Spleen (tissue), 11 donors: Measurements from ENCODE around the gene SETBP1. TPM values are rescaled to one million over a fixed set of nuclear protein-coding genes. Genes with fewer than 3 reads are reported as not detected.

Experiments
- DNase-seq: peaks from one replicate; pipeline ENCODE4 v3.0.0-alpha.2; 2020
- H3K27ac ChIP-seq, 8 donors: fragments of 200-600 bp; sonication (generic) in 7 of 8; 1 replicate in 4 of 8; 2 replicates in 4 of 8; pipeline versions ENCODE4 v1.5.0 to v1.8.0; 2016 to 2021; ENCODE audit warnings: inconsistent platforms in 4 of 8, mild to moderate bottlenecking in 4 of 8, moderate library complexity in 1 of 8
- H3K27me3 ChIP-seq, 7 donors: fragments of 200-600 bp; sonication (generic) in 6 of 7; replicated peaks in 1 of 7; 1 replicate in 4 of 7; 2 replicates in 3 of 7; pipeline versions ENCODE4 v1.5.0 to v1.8.0; 2016 to 2021; ENCODE audit warnings: inconsistent platforms in 3 of 7, mild to moderate bottlenecking in 1 of 7
- H3K36me3 ChIP-seq, 6 donors: fragments of 200-600 bp; sonication (generic) in 5 of 6; 1 replicate in 4 of 6; 2 replicates in 2 of 6; pipeline versions ENCODE4 v1.5.0 to v1.8.0; 2016 to 2021; ENCODE audit warnings: inconsistent platforms in 2 of 6
- H3K4me1 ChIP-seq, 6 donors: fragments of 200-600 bp; sonication (generic) in 5 of 6; 1 replicate in 3 of 6; 2 replicates in 3 of 6; pipeline versions ENCODE4 v1.5.0 to v1.8.0; 2016 to 2021; ENCODE audit warnings: inconsistent platforms in 3 of 6
- H3K4me3 ChIP-seq, 8 donors: fragments of 200-600 bp; sonication (generic) in 7 of 8; 1 replicate in 4 of 8; 2 replicates in 4 of 8; pipeline versions ENCODE4 v1.5.0 to v1.8.0; 2016 to 2021; ENCODE audit warnings: inconsistent platforms in 4 of 8, mild to moderate bottlenecking in 4 of 8, moderate library complexity in 2 of 8
- H3K9me3 ChIP-seq, 8 donors: fragments of 200-600 bp; sonication (generic) in 7 of 8; 1 replicate in 4 of 8; 2 replicates in 4 of 8; pipeline versions ENCODE4 v1.5.0 to v1.8.0; 2016 to 2021; ENCODE audit warnings: inconsistent platforms in 4 of 8
- CTCF ChIP-seq, 11 experiments: fragments of 200-600 bp in 7 of 11; fragments of 450-650 bp in 4 of 11; sonication (generic) in 4 of 11; IDR thresholded peaks in 8 of 11; conservative IDR thresholded peaks in 3 of 11; 1 replicate in 7 of 11; 2 replicates in 4 of 11; pipeline versions ENCODE4 v1.4.0 to v1.8.0; 2016 to 2021; ENCODE audit warnings: antibody characterized with exemption in 11 of 11, inconsistent platforms in 4 of 11, mild to moderate bottlenecking in 1 of 11
- POLR2A ChIP-seq, 3 donors: fragments of 450-650 bp; IDR thresholded peaks; one replicate each; pipeline ENCODE4 v1.5.1; 2017; ENCODE audit warnings: antibody characterized with exemption in 3 of 3, mild to moderate bottlenecking in 1 of 3
- POLR2AphosphoS5 ChIP-seq, 3 donors: sonication (generic); formaldehyde crosslinking; IDR thresholded peaks; one replicate each; pipeline ENCODE4 v1.5.1; 2017; ENCODE audit warnings: antibody characterized with exemption in 3 of 3
- WGBS, 5 donors: extraction: QIAGEN DNeasy Blood & Tissue Kit in 3 of 5; methylation state at CpG; one replicate each; pipeline versions ENCODE4 v1.1.5 to v1.1.7; 2013 to 2018; 5-methylcytosine and 5-hydroxymethylcytosine counted together
- intact Hi-C: fragments of 100-400 bp; cut with DNase I; formaldehyde crosslinking; loops from one replicate; pipeline ENCODE4 v1.15.0; 2023; ENCODE audit warnings: low total_unique reads
- polyA plus RNA-seq, 3 donors: library from polyadenylated mRNA; stranded (reverse); fragments of 200-250 nt; gene quantifications; one replicate each; pipeline ENCODE4 v1.2.1, GENCODE V29; 2013
- total RNA-seq, 7 donors: library from RNA; depleted of rRNA in 3 of 7; stranded (reverse); fragments of >200 nt in 3 of 7; fragmentation: NEBNext Ultra II Directional in 4 of 7; extraction: Animal tissue kit (Norgen Biotek cat#: 25700) in 4 of 7; gene quantifications; one replicate each; pipeline versions ENCODE4 v1.1.0 to v1.2.1, GENCODE V29; 2016 to 2021
- donor health status: healthy with polysubstance abuse.
- donor health status: DM: no; HTN: no; CAD: no; lungs with moderate emphysema.
- donor health status: DM: no; HTN: no; CAD: no.
- donor health status: Bipolar disorder and iron deficiency.
- donor health status: healthy.
- donor health status: DM: no; HTN: no; CAD: no.
- donor health status: DM: yes; HTN: yes; CAD: no.

SETBP1 gene
- total and polyA plus RNA-seq, 10 donors: 2.0 to 50.7 (median 33.1) TPM

DNA sequence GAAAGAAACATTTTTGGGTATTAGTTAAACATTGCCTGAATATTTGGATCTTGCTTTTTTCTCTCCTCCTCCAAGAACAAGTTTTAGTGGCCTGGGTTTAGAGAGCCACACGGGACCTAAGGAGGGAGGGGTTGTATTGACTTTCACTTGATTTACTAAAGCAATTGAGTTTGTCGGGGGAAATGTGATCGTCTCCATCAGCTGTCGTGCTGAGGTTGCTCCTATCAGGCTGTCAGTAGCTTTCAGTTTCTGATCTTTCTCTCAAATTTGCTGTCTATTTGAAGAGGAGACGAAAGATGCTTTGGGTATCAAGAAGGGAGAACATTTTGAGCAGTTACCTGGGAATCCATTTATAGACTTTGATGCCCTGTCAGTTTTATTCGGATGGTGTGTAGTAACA is 106.0 kb downstream of the SETBP1 start:
- intact Hi-C loops: no loop called here
- 53 to 71% (median 62%) methylated on average over 6 of the region's 6 CpGs for WGBS, 5 donors
- no peak for TF ChIP-seq POLR2AphosphoS5 (IDR thresholded peaks at IDR 0.05)
- no peak for TF ChIP-seq CTCF (IDR thresholded peaks at IDR 0.05 in 8 of 11, conservative IDR thresholded peaks at IDR 0.05 in 3 of 11)
- TF ChIP-seq POLR2A (IDR thresholded peaks at IDR 0.05): no peak

DNA sequence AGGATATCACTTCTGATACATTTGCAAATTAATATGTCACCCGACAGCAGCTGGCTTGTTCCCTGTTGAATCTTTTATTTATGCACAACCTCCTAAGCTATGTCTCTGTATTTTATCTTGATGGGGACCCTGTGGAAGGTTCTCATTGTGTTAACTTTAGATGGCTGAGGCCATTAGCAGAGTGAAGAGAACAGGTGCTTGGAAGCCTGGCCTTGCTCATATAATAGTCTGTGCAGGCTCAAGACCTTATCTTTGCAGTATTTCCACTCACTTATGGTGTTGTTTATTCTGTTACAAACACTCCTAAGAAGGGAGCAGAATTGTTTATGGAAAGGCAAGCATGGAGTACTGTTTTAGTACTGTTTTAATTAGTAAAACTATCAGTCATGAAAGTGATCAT is 107.6 kb downstream of the SETBP1 start:
- 94 to 100% (median 96%) methylated on average over 1 of the region's 1 CpG for WGBS, 5 donors
- no peak overlapping the region for H3K4me3 ChIP-seq
- intact Hi-C loops: no loop called here
- DNase-seq: no peak
- peaks cover 12 to 40% (median 22%) of the 10 kb centered on the region in 6 donors for H3K4me1 ChIP-seq
- H3K9me3 ChIP-seq: no peaks in the 10 kb centered on the region
- no peaks in the 10 kb centered on the region for H3K36me3 ChIP-seq
- TF ChIP-seq POLR2A (IDR thresholded peaks at IDR 0.05): no peak
- no peak for TF ChIP-seq CTCF (IDR thresholded peaks at IDR 0.05 in 8 of 11, conservative IDR thresholded peaks at IDR 0.05 in 3 of 11)
- TF ChIP-seq POLR2AphosphoS5 (IDR thresholded peaks at IDR 0.05): no peak
- no peaks in the 10 kb centered on the region for H3K27me3 ChIP-seq
- H3K27ac ChIP-seq: no peak overlapping the region

More for the DNA sequence above, 106.0 kb downstream of the SETBP1 start:
- Histone ChIP-seq H3K4me3 (peak overlapping the region in 3 of 8 donors; percentile 13 to 50 (median 26)), H3K36me3 (no peaks in the 10 kb centered on the region), H3K27ac (peak overlapping the region; percentile 21 to 74 (median 48)), H3K9me3 (no peaks in the 10 kb centered on the region), H3K4me1 (peaks cover 12 to 39% (median 20%) of the 10 kb centered on the region in 6 donors), H3K27me3 (no peaks in the 10 kb centered on the region)
- DNase-seq: no peak

- 81 to 90% (median 82%) methylated on average over 4 of the region's 4 CpGs for WGBS, 5 donors
- intact Hi-C loops: no loop called here
- Histone ChIP-seq H3K27me3 (no peaks in the 10 kb centered on the region), H3K4me1 (peaks cover 12 to 33% (median 20%) of the 10 kb centered on the region in 6 donors), H3K36me3 (no peaks in the 10 kb centered on the region), H3K9me3 (no peaks in the 10 kb centered on the region), H3K27ac (no peak overlapping the region), H3K4me3 (no peak overlapping the region)
- no peak for DNase-seq
- TF ChIP-seq POLR2A (IDR thresholded peaks at IDR 0.05) (no peak), CTCF (IDR thresholded peaks at IDR 0.05 in 8 of 11, conservative IDR thresholded peaks at IDR 0.05 in 3 of 11) (no peak), POLR2AphosphoS5 (IDR thresholded peaks at IDR 0.05) (no peak)
Observed at GRCh38 chr18:44789710-44790109, 109.0 kb downstream of the SETBP1 start.

GRCh38 chr18:44790860-44791259 is 110.2 kb downstream of the SETBP1 start:
- WGBS, 5 donors: 89 to 95% (median 94%) methylated on average over 4 of the region's 4 CpGs
- no peak overlapping the region for H3K27ac ChIP-seq
- peaks cover 5 to 22% (median 12%) of the 10 kb centered on the region in 6 donors for H3K4me1 ChIP-seq
- no peaks in the 10 kb centered on the region for H3K27me3 ChIP-seq
- TF ChIP-seq POLR2AphosphoS5 (IDR thresholded peaks at IDR 0.05) (no peak), CTCF (IDR thresholded peaks at IDR 0.05 in 8 of 11, conservative IDR thresholded peaks at IDR 0.05 in 3 of 11) (no peak), POLR2A (IDR thresholded peaks at IDR 0.05) (no peak)
- no peaks in the 10 kb centered on the region for H3K36me3 ChIP-seq
- intact Hi-C loops: no loop called here
- H3K9me3 ChIP-seq: no peaks in the 10 kb centered on the region
- no peak overlapping the region for H3K4me3 ChIP-seq
- DNase-seq: no peak
